ENCODE data around the gene SMARCC2.

DNA sequence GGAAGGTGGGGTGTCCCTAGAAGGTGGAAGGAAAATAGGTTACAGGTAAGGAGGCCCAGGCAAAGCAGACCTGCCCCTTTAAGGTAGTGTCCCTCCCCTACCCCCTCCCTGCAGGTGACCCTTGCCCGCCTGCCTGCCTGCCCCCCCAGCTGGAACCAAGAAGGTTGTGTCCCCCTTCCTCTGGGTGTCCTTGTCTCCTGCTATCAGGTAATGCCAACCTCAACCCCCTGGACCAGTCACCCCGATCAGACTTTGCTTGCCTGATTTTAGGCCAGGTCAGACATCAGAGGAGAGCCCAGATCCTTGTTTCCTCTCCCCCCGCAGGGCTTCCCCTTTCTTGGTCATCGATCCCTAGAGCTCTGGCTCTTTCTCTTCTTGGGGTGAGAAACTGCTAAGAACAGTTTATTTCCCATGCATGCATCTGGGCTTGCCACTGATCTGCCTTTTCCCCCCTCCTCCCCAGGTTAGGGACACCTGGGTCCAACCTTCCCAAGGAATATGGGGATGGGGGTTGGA is 40.7 kb upstream of the SMARCC2 start, which contains the start of gene SLC39A5:
- TF ChIP-seq SIN3A (IDR thresholded peaks at IDR 0.05; ENCODE audit: borderline replicate concordance, insufficient read depth, low read length) = no peak
- TF ChIP-seq POLR2AphosphoS5 (IDR thresholded peaks at IDR 0.05; ENCODE audit: low read depth, low read length) = no peak
- TF ChIP-seq, protein P1, sequence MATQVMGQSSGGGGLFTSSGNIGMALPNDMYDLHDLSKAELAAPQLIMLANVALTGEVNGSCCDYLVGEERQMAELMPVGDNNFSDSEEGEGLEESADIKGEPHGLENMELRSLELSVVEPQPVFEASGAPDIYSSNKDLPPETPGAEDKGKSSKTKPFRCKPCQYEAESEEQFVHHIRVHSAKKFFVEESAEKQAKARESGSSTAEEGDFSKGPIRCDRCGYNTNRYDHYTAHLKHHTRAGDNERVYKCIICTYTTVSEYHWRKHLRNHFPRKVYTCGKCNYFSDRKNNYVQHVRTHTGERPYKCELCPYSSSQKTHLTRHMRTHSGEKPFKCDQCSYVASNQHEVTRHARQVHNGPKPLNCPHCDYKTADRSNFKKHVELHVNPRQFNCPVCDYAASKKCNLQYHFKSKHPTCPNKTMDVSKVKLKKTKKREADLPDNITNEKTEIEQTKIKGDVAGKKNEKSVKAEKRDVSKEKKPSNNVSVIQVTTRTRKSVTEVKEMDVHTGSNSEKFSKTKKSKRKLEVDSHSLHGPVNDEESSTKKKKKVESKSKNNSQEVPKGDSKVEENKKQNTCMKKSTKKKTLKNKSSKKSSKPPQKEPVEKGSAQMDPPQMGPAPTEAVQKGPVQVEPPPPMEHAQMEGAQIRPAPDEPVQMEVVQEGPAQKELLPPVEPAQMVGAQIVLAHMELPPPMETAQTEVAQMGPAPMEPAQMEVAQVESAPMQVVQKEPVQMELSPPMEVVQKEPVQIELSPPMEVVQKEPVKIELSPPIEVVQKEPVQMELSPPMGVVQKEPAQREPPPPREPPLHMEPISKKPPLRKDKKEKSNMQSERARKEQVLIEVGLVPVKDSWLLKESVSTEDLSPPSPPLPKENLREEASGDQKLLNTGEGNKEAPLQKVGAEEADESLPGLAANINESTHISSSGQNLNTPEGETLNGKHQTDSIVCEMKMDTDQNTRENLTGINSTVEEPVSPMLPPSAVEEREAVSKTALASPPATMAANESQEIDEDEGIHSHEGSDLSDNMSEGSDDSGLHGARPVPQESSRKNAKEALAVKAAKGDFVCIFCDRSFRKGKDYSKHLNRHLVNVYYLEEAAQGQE (IDR thresholded peaks at IDR 0.05; ENCODE audit: insufficient read depth in 1 of 2, low read depth in 2 of 2, low read length in 2 of 2) = no peak
- no peak for TF ChIP-seq TAF1 (IDR thresholded peaks at IDR 0.05; ENCODE audit: borderline replicate concordance, insufficient read depth, low read length)
- TF ChIP-seq FOXP2 (optimal IDR thresholded peaks at IDR 0.05; ENCODE audit: borderline replicate concordance, extremely low read depth, extremely low read length, insufficient read depth) = no peak
